GM18870 (cell line): ENCODE results near the gene ZNF829.

ENCODE experiments used
- ATAC-seq: cut with Tn5 transposase; IDR thresholded peaks from one replicate; pipeline ENCODE4 v1.9.1; 2021; ENCODE audit warnings: moderate library complexity; ENCODE audit not compliant: unreplicated experiment

The ZNF829 gene

GRCh38 chr19:36915992-36916830, at the start of gene ZNF829, which contains the start of gene ZNF568:
TSS of gene ZNF829 (minus strand) at chr19:36916291. CDS start at chr19:36915167, 1,124 bp downstream.
TSS of gene ZNF568 (plus strand) at chr19:36916332. CDS start at chr19:36922771, 6,439 bp downstream.
- ATAC-seq: no peak

- ATAC-seq: no peak
These were observed 47.2 kb upstream of the ZNF829 start for GRCh38 chr19:36963280-36963679.

GRCh38 chr19:36962346-36962745, 46.3 kb upstream of the ZNF829 start:
- no peak for ATAC-seq

- no peak for ATAC-seq
These were observed 34.4 kb upstream of the ZNF829 start for GRCh38 chr19:36950335-36951119.

- no peak for ATAC-seq
These were observed 23.1 kb upstream of the ZNF829 start for GRCh38 chr19:36939153-36939552.

GRCh38 chr19:36931684-36932083, 15.6 kb upstream of the ZNF829 start:
- no peak for ATAC-seq

GRCh38 chr19:36918090-36918489, 2.0 kb upstream of the ZNF829 start:
- ATAC-seq: no peak

- no peak for ATAC-seq
These were observed 900 bp upstream of the ZNF829 start for GRCh38 chr19:36916991-36917390.

- ATAC-seq: no peak
These were observed 17.7 kb downstream of the ZNF829 start for GRCh38 chr19:36898422-36898821.

GRCh38 chr19:36894849-36895383, 21.2 kb downstream of the ZNF829 start:
- no peak for ATAC-seq

- no peak for ATAC-seq
These were observed 24.2 kb downstream of the ZNF829 start for GRCh38 chr19:36891768-36892357.

GRCh38 chr19:36876993-36877938, 38.8 kb downstream of the ZNF829 start:
- ATAC-seq: no peak

GRCh38 chr19:36851898-36852297, 64.2 kb downstream of the ZNF829 start:
- ATAC-seq: no peak

GRCh38 chr19:36850559-36851442, 65.3 kb downstream of the ZNF829 start, which contains the start of gene ZNF345:
TSS of gene ZNF345 (plus strand) at chr19:36850876. CDS start at chr19:36876831, 25,955 bp downstream.
- peak; percentile 52 for ATAC-seq

- peak; percentile 54 for ATAC-seq
These were observed 66.2 kb downstream of the ZNF829 start for GRCh38 chr19:36849701-36850558.

GRCh38 chr19:36847968-36848367, 68.1 kb downstream of the ZNF829 start:
- ATAC-seq: no peak

GRCh38 chr19:36838784-36839324, 77.2 kb downstream of the ZNF829 start:
- no peak for ATAC-seq
